Measurements from ENCODE around the gene RASGEF1C. TPM values are rescaled to one million over a fixed set of nuclear protein-coding genes. Genes with fewer than 3 reads are reported as not detected.

The RASGEF1C gene
- total and polyA plus RNA-seq, 2 of the 13 experiments (the other 11 are each of a cell fraction or from before 2014, with no cell fraction given): not detected

DNA sequence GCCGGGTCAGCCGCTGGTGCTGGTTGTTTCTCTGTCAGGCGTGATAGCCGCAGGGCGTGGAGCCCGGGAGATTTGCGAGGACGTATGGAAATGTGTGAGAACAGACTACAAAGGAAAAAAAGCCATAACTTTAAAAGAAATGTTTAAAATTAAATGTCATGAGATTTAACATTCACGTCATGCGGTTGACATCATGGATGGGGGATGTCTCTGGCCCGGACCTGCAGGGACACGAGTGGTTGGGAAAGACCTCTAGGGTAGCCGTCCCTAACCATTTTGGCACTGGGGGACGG, 136.8 kb downstream of the RASGEF1C start (continued):
- TF ChIP-seq PHF21A (CRISPR knock-in tag; IDR thresholded peaks at IDR 0.05) (no peak; the same call in 1 of the 2 replicates), HIVEP1 (CRISPR knock-in tag; IDR thresholded peaks at IDR 0.05) (peak; percentile 88; the same call in 1 of the 2 replicates), ZNF883 (CRISPR knock-in tag; IDR thresholded peaks at IDR 0.05; ENCODE audit: not compliant biosample characterization) (no peak), RBM39 (IDR thresholded peaks at IDR 0.05; ENCODE audit: low read depth, low read length, poor library complexity, severe bottlenecking) (no peak), ZBTB7B (CRISPR knock-in tag; IDR thresholded peaks at IDR 0.05) (peak; percentile 38; the same call in 1 of the 2 replicates), ZNF136 (CRISPR knock-in tag; IDR thresholded peaks at IDR 0.05; ENCODE audit: low read depth) (no peak), ZSCAN5A (CRISPR knock-in tag; IDR thresholded peaks at IDR 0.05; ENCODE audit: borderline replicate concordance) (peak; percentile 98; the same call in 1 of the 2 replicates), ZNF576 (CRISPR knock-in tag; IDR thresholded peaks at IDR 0.05) (peak; percentile 75; the same call in 1 of the 2 replicates), SNAI1 (CRISPR knock-in tag; IDR thresholded peaks at IDR 0.05; ENCODE audit: borderline replicate concordance) (peak; percentile 87), ARNT (IDR thresholded peaks at IDR 0.05) (no peak), SRY (CRISPR knock-in tag; IDR thresholded peaks at IDR 0.05) (no peak; the same call in 1 of the 2 replicates), CENPT (CRISPR knock-in tag; IDR thresholded peaks at IDR 0.05; ENCODE audit: low read depth) (no peak), SETDB1 (CRISPR knock-in tag; IDR thresholded peaks at IDR 0.05; ENCODE audit: borderline replicate concordance) (0 out of 2 replicates have a peak, but pooled peaks have one; percentile 23)
- TF ChIP-seq, protein P1, sequence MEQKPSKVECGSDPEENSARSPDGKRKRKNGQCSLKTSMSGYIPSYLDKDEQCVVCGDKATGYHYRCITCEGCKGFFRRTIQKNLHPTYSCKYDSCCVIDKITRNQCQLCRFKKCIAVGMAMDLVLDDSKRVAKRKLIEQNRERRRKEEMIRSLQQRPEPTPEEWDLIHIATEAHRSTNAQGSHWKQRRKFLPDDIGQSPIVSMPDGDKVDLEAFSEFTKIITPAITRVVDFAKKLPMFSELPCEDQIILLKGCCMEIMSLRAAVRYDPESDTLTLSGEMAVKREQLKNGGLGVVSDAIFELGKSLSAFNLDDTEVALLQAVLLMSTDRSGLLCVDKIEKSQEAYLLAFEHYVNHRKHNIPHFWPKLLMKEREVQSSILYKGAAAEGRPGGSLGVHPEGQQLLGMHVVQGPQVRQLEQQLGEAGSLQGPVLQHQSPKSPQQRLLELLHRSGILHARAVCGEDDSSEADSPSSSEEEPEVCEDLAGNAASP (CRISPR knock-in tag; IDR thresholded peaks at IDR 0.05; ENCODE audit: borderline replicate concordance): 0 out of 2 replicates have a peak, but pooled peaks have one; percentile 75
- TF ChIP-seq, protein P2, sequence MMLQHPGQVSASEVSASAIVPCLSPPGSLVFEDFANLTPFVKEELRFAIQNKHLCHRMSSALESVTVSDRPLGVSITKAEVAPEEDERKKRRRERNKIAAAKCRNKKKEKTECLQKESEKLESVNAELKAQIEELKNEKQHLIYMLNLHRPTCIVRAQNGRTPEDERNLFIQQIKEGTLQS (CRISPR knock-in tag; IDR thresholded peaks at IDR 0.05): no peak
- TF ChIP-seq, protein P3, sequence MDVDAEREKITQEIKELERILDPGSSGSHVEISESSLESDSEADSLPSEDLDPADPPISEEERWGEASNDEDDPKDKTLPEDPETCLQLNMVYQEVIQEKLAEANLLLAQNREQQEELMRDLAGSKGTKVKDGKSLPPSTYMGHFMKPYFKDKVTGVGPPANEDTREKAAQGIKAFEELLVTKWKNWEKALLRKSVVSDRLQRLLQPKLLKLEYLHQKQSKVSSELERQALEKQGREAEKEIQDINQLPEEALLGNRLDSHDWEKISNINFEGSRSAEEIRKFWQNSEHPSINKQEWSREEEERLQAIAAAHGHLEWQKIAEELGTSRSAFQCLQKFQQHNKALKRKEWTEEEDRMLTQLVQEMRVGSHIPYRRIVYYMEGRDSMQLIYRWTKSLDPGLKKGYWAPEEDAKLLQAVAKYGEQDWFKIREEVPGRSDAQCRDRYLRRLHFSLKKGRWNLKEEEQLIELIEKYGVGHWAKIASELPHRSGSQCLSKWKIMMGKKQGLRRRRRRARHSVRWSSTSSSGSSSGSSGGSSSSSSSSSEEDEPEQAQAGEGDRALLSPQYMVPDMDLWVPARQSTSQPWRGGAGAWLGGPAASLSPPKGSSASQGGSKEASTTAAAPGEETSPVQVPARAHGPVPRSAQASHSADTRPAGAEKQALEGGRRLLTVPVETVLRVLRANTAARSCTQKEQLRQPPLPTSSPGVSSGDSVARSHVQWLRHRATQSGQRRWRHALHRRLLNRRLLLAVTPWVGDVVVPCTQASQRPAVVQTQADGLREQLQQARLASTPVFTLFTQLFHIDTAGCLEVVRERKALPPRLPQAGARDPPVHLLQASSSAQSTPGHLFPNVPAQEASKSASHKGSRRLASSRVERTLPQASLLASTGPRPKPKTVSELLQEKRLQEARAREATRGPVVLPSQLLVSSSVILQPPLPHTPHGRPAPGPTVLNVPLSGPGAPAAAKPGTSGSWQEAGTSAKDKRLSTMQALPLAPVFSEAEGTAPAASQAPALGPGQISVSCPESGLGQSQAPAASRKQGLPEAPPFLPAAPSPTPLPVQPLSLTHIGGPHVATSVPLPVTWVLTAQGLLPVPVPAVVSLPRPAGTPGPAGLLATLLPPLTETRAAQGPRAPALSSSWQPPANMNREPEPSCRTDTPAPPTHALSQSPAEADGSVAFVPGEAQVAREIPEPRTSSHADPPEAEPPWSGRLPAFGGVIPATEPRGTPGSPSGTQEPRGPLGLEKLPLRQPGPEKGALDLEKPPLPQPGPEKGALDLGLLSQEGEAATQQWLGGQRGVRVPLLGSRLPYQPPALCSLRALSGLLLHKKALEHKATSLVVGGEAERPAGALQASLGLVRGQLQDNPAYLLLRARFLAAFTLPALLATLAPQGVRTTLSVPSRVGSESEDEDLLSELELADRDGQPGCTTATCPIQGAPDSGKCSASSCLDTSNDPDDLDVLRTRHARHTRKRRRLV (CRISPR knock-in tag; IDR thresholded peaks at IDR 0.05): peak; percentile 65; the same call in 1 of the 2 replicates
- TF ChIP-seq, protein P4, sequence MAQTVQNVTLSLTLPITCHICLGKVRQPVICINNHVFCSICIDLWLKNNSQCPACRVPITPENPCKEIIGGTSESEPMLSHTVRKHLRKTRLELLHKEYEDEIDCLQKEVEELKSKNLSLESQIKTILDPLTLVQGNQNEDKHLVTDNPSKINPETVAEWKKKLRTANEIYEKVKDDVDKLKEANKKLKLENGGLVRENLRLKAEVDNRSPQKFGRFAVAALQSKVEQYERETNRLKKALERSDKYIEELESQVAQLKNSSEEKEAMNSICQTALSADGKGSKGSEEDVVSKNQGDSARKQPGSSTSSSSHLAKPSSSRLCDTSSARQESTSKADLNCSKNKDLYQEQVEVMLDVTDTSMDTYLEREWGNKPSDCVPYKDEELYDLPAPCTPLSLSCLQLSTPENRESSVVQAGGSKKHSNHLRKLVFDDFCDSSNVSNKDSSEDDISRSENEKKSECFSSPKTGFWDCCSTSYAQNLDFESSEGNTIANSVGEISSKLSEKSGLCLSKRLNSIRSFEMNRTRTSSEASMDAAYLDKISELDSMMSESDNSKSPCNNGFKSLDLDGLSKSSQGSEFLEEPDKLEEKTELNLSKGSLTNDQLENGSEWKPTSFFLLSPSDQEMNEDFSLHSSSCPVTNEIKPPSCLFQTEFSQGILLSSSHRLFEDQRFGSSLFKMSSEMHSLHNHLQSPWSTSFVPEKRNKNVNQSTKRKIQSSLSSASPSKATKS (CRISPR knock-in tag; IDR thresholded peaks at IDR 0.05): 0 out of 2 replicates have a peak, but pooled peaks have one; percentile 39
